GM12872 (cell line): Measurements from ENCODE around the gene RPS5.

ENCODE experiments used
- TF ChIP-seq, protein P1 (sequence below): IDR thresholded peaks from 3 replicates; pipeline ENCODE4 v1.5.1; 2011; ENCODE audit warnings: low read depth, mild to moderate bottlenecking, low read length, moderate library complexity; ENCODE audit not compliant: insufficient read depth

RPS5 gene

GRCh38 chr19:58409010-58409790 lies 22.1 kb downstream of the RPS5 start:
- TF ChIP-seq, protein P1, sequence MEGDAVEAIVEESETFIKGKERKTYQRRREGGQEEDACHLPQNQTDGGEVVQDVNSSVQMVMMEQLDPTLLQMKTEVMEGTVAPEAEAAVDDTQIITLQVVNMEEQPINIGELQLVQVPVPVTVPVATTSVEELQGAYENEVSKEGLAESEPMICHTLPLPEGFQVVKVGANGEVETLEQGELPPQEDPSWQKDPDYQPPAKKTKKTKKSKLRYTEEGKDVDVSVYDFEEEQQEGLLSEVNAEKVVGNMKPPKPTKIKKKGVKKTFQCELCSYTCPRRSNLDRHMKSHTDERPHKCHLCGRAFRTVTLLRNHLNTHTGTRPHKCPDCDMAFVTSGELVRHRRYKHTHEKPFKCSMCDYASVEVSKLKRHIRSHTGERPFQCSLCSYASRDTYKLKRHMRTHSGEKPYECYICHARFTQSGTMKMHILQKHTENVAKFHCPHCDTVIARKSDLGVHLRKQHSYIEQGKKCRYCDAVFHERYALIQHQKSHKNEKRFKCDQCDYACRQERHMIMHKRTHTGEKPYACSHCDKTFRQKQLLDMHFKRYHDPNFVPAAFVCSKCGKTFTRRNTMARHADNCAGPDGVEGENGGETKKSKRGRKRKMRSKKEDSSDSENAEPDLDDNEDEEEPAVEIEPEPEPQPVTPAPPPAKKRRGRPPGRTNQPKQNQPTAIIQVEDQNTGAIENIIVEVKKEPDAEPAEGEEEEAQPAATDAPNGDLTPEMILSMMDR = no peak

DNA sequence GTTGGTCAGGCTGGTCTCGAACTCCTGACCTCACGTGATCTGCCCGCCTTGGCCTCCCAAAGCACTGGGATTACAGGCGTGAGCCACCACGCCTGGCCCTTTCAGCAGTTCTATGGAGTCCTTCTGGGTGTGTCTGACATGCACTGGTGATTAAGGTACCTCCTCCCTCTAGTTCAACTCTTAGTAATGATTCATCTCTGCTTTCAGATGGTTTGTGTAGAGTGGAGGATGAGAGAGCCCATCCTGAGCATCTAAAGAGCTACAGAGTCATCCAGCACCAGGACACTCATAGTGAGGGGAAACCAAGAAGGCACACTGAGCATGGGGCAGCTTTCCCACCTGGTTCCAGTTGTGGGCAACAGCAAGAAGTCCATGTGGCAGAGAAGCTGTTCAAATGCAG lies 29.5 kb downstream of the RPS5 start:
- TF ChIP-seq, protein P1 = no peak

- TF ChIP-seq, protein P1 = no peak
These were observed 30.0 kb downstream of the RPS5 start for GRCh38 chr19:58417071-58417470.

- TF ChIP-seq, protein P1 = no peak
These were observed 41.5 kb downstream of the RPS5 start for GRCh38 chr19:58428617-58429016.

- TF ChIP-seq, protein P1 = no peak
These were observed 42.7 kb downstream of the RPS5 start for GRCh38 chr19:58429745-58430144.

GRCh38 chr19:58434217-58434616 lies 47.1 kb downstream of the RPS5 start:
- TF ChIP-seq, protein P1 = no peak

DNA sequence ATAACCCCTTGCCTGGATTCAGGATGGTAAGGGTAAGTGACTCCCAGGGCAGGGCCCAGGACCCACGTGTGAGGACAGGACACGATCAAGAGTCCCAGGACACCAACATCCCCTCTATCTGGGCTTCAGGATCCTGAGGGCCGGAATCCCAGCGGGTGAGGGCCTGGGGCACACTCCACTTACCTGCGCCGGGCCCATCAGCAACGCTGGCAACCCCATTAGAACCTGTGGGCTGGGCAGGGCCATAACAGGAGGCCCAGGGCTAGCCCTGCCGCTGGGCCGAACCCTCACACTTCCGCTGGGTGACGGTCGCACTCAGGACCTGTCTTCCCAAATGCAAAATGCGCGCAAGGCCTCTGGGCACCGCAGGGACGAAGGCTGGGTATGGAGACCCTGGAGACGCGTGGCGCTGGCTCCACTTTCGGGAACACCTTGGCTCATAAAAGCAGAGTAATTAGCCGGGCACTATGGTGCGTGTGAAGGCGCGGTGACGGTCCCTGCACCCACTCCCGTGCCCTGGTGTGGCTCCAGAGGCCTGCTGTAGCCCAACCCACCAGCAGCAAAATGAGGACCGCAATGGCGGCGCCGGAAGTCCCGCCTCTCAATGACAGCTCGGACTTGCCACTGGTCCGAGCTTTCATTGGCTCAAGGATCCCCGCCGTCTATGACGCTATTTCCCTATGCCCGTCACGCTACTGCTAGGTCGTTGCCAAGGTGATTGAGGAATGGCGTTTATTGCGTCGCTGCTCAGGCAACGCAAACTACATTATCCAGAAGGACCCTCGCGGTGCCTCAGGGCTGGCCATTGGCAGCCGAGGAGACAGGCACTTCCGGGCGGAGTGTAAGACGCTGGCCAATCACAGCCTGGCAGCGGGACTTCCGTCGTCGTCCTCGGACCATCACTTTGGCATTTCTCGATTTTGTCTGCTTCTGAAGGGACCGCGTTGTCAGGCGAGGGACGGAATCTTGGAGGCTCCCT lies 52.8 kb downstream of the RPS5 start, which contains the start of gene ZNF132:
Gene ZNF132 (minus strand): TSS at position 578 of the 979 bp plus-strand sequence. CDS start 332 bp downstream, at position 246.
- TF ChIP-seq, protein P1 = no peak
